Activated CD4-positive, alpha-beta T cell treated with anti-CD3 and anti-CD28 coated beads for 24 hours (primary cell): ENCODE measurements around the gene PRR19.

ENCODE experiments used
- DNase-seq, 2 donors: peaks; one replicate each; pipeline ENCODE4 v3.0.0-alpha.2; 2020; ENCODE audit warnings: low read depth in 2 of 2

The PRR19 gene

DNA sequence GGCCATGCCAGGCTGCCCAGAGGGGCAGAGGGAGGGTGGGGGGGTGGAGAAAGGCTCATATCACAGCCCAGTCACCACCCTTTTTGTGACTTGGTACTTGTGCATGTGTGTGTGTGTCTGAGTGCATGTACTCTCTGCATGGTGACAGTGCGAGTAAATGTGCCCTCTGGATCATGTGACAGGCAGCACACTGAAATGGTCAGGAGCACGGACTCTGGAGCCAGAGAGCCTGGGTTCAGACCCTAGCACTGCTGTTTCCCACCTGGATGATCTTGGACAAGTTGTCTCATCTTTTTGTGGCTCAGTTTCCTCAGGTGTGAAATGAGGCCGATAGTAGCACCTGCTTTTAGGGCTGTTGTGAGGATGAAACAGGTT lies 30.9 kb upstream of the PRR19 start:
- no peak for DNase-seq

DNA sequence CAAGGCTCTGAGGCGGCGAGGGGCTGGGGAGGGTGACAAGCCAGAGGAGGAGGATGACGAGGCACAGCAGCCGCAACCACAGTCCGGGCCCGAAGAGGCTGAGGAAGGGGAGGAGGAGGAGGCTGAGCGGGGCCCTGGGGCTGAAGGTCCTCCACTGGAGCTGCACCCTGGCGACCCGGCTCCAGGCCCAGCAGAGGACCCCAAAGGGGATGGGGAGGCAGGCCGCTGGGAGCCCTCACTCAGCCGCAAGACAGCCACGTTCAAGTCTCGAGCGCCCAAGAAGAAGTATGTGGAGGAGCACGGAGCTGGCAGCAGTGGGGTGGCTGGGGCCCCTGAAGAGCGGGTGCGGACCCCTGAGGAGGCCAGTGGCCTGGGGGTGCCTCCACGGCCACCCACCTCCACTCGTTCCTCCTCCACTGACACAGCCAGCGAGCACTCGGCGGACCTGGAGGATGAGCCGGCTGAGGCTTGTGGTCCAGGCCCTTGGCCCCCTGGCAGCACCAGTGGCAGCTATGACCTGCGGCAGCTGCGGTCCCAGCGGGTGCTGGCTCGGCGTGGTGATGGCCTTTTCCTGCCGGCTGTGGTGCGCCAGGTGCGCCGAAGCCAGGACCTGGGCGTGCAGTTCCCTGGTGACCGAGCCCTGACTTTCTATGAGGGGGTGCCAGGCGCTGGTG lies 29.9 kb upstream of the PRR19 start:
- DNase-seq, result no peak

DNA sequence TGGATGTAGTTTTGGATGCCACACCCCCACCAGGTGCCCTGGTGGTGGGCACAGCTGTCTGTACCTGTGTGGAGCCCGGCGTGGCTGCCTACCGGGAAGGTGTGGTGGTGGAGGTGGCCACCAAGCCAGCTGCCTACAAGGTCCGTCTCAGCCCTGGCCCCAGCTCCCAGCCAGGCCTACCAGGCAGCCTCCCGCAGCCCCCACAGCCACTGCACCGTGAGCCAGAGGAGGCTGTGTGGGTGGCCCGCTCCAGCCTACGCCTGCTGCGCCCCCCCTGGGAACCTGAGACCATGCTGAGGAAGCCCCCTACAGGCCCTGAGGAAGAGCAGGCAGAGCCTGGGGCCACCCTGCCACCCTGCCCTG lies 29.4 kb upstream of the PRR19 start:
- DNase-seq, result no peak

DNA sequence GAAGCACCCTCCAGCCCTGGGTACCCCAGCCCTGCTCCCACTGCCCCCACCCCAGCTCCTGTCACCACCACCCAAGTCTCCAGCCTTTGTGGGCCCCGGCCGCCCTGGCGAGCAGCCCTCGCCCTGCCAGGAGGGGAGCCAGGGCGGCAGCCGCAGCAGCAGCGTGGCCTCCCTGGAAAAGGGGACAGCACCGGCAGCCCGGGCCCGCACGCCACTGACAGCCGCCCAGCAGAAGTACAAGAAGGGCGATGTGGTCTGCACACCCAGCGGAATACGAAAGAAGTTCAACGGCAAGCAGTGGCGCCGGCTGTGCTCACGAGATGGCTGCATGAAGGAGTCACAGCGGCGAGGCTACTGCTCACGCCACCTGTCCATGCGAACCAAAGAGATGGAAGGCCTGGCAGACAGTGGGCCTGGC lies 28.9 kb upstream of the PRR19 start:
- no peak for DNase-seq

DNA sequence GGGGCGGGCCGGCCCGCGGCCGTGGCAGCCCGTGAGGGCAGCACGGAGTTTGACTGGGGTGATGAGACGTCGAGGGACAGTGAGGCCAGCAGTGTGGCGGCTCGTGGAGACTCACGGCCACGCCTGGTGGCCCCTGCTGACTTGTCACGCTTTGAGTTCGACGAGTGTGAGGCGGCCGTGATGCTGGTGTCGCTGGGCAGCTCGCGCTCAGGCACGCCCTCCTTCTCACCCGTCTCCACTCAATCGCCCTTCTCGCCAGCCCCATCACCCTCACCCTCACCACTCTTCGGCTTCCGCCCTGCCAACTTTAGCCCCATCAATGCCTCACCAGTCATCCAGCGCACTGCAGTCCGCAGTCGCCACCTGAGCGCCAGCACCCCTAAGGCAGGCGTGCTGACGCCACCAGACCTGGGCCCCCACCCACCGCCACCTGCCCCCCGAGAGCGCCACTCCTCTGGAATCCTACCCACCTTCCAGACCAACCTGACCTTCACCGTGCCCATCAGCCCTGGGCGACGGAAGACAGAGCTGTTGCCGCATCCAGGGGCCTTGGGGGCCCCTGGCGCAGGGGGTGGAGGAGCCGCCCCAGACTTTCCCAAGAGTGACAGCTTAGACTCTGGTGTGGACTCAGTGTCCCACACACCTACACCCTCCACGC lies 28.4 kb upstream of the PRR19 start:
- no peak for DNase-seq

DNA sequence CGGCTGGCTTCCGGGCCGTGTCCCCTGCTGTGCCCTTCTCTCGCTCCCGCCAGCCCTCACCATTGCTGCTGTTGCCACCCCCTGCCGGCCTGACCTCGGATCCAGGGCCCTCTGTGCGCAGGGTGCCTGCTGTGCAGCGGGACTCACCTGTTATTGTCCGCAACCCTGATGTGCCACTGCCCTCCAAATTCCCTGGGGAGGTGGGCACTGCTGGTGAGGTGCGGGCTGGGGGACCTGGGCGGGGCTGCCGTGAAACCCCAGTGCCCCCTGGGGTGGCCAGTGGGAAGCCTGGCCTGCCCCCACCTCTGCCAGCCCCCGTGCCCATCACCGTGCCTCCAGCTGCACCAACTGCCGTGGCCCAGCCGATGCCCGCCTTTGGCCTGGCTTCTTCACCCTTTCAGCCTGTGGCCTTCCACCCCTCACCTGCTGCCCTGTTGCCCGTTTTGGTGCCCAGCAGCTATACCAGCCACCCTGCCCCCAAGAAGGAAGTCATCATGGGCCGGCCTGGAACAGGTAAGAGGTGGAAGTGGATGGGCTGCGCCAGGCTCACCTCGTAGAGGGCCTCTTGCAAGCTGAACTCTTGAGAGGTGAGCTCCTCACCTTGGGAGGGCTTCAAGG lies 27.8 kb upstream of the PRR19 start:
- no peak for DNase-seq

DNA sequence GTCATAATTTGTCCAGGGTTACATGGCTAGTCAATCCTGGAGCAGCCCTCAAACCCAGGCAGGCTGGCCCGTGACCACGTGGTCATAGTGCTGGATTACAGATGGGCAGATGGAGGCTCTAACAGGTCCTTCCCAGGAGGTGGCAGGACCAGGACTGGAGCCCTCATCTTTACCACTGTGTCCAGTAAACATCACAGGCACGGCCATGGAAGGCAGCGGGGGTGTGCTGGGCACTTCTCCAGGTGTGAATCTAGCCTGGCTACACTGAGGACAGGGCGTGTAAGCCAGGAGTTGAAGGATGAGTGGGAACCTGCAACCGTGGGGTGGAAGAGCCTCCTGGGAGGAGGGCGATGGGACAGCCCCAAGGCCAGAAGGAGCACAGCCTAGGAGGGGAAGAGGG lies 26.8 kb upstream of the PRR19 start:
- no peak for DNase-seq

DNA sequence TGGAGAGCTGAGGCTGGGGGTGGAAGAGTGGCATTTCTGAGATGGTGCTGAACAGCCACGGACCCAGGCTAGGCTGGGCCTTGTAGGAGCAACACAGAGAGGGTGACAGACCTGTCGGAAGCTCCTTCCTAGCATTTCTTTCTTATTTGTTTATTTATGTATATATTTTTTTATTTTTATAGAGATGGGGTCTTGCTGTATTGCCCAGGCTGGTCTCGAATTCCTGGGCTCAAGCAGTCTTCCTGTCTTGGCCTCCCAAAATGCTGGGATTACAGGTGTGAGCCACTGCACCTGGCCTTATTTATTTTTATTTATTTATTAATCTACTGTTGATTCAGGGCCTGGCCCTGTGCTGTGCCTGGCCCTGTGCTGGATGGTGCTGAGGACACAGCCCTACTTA lies 26.4 kb upstream of the PRR19 start:
- DNase-seq, result no peak

DNA sequence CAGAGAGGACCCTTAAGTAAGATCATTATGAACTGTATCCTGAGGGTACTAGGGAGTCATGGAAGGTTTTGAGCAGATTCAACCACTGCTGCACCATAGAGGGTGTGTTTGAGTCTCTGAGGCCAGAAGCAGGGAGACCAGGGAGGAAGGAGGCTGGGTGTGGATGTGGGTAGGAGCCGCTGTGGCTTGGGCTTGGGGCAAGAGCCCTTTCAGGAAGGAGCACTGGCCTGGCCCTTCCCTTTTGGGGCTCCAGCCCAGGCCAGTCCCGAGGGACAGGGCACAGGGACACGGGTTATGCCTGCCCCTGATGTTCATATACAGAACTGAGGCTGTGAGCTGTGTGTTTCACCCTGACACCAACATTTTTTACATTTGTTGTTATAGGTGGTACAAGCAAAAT lies 25.6 kb upstream of the PRR19 start:
- no peak for DNase-seq

DNA sequence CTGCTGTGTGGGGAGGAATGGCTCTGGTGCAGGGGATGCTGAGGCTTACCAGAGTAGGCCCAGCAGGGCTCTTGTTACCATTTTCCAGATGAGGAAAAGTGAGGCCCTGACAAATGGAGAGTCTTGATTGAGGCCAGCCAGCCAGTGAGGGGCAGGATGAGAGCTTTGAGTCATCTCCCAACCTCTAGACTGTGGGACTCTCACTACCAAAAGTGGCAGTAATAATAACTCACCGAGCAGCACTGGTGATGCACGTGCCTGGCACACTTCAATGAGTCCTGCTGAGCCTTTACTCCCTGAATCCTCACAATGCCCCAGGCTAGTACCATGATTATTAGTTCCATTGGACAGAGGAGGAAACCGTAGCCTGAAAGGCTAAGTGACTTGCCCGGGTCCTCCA lies 25.1 kb upstream of the PRR19 start:
- DNase-seq, result no peak

DNA sequence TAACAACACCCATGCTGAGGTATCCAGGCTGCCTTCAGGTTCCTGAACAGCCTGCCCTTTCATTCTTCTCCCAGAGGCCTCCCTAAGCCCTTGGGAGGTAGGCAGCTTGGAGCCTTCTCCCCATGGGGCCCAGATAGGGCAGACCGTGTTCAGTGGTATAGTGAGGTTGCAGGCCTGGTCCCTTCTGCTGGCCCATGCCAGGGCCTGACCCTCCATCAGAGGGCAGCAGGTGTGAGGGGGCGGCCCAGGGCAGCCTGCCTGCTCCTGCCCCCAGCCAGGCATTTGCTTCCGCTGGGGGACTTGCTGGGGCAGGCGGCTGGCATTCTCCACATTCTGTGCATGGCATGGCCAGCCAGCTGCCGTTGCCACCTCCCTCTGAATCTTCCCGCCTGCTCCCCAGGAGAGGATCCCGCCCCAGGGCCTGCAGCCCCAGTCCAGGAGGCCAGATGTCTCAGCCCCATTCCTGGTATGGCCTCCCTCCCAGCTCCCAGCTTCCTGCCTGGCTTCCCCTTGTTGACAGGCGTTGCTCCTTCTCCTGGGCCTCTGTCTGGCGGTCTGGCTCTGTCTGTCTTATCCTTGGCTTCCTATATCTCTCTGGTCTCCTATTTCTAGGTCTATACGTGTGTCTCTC lies 24.0 kb upstream of the PRR19 start:
- no peak for DNase-seq

DNA sequence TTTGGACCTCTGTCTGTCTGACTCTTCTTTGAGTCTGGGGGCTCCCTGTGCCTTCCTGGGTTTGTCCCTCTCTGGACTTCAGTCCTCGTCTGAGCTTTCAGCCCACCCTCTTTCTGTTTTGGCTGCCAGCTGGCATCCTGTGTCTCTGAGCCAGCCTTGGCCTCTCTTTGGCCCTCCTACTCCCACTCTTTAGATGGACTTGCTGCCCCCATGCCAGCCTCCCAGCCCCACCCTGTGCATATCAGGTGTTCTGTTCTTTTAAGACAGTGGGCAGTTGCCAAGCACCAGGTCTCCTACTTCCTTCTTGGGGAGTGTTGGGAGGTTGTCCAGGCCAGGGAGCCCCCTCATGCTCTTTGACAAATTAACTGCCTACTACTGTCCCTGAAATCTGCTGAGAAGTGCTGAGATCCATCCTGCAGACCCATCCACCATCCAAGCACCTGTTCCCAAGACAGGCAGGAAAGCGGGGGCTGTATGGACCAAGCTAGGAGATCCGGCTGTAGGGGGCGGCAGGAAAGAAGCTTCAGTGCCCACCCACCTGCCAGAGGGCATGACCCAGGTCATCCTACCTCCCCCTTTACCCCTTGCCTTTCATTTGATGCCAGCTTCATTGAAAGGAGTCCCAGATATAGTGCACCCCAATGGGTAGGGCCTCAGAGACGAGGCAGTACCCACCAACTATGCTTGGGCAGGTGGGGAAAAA lies 23.3 kb upstream of the PRR19 start:
- DNase-seq, result no peak

DNA sequence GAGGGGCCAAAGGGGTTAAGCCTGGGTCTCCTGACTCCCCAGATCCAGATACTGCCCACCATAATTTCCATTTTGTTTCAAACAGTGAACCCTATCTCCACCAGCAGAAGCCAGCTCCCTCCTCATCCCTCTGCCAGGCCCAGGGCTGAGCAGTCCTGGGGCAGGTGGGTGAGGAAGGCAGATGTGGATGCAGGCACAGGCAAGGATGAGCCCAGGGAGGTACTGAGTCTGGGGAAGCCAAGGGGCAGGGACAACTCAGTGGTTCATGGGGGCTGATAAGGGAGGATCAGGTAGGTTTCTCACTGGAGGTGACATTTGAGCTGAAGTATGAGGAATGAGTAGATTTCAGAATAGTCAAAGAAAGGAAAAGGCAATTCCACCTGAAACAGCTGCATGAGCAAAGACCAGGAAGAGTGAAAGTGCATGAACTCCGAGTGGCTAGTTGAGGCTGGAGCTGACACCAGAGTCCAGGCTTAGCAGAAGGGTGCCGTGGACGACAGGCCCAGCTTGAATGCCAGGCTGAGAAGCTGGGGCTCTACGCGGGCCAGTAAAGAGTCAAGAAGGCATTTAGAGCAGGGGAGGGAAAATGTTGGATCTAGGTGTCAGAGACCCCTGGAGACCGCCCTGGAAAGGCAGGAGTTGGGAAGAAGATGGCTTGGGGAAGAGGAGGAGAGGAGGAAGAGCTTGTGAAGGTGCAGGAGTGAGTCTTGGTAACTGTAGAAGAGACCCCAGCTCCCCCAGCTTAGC lies 22.6 kb upstream of the PRR19 start:
- DNase-seq, result no peak

DNA sequence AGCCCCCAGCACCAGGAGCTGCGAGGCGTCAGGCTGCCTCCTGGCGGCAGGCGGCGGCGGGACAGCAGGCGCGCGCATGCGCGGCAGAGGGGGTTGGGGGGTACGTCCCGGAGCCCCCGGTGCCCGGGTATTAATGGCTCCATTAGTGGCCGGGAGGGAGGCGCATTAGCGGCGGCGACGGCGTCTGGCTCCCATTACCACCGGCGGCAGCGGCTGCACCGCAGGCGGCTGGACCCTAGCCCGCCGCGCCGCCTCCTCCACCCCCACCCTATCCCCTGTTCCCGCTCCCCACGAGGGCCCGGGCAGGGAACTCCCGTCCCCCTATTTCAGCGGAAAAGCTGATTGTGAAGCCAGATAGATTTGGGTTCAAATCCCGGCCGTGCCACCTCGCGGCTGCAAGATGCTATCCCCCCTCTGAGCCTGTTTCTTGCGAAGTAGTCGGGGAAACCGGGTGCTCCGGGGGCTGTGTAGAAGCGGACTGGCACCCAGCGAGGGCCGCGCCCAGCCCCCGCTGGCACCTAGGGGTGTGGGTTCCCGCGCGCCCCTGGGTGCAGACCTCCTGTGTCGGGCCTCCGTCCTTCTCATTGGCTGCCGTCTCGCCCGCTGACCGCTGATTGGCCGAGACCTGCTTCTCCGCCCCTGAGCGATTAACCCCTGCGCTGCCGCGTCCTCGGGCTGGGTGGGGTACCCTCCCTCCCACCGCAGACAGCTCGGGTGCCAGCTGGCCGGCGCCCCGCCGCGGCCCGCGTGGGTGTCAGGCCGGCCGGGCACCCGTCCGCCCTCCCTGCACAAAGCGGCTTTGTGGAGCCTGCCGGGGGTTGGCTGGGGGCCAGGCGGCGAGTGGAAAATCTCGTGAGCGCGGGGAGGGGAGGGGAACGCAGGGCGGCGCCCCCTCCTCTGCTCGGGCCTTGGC lies 21.8 kb upstream of the PRR19 start:
- DNase-seq, result peak; percentile 76 to 86

DNA sequence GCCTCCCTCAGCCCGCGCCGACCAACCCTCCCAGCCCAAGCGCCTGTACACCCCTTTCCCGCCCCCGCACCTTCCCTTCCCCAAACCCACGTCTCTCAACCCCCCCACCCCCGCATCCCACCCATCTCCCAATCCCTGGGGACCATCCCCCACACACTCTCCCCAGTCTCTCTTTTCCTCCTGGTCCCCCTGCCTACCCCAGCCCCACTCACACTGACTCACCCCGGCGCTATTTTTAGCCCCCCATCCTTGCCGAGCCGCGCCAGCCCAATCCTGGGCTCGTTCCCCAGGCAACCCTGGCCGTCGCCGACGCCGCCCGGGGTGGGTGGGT lies 21.2 kb upstream of the PRR19 start:
- no peak for DNase-seq

DNA sequence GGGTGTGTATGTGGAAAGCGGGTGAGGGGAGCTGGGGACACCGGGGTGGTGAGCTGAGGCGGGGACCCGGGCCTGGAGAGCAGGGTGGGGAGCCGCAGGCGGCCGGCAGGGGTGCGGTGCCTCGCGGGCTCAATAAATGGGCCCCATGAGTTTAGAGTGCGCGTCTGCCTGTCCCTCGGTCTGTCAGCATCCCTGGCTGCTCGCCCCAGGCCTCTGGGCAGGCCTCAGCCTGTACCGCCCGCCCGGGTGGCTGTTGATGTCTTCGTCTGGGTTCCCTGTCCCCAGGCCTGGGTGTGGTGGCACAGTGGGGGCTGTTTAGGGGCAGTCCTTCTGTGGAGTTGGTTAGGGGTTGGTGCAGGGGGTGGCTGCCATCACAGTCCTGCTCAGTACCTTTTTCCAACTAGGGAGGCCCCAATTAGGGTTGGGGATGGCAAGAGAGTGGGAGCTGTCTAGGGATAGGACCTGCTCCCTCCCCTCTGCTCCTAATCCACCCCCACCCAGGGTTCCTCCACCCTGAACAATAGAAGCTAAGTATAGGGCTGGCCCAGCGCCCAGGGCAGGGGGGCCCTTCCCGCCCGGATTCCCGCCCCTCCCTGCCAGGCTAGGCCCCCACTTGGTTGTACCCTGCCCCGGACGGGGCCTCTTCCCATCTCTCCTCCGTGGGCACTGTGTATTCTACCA lies 20.6 kb upstream of the PRR19 start:
- DNase-seq, result no peak

DNA sequence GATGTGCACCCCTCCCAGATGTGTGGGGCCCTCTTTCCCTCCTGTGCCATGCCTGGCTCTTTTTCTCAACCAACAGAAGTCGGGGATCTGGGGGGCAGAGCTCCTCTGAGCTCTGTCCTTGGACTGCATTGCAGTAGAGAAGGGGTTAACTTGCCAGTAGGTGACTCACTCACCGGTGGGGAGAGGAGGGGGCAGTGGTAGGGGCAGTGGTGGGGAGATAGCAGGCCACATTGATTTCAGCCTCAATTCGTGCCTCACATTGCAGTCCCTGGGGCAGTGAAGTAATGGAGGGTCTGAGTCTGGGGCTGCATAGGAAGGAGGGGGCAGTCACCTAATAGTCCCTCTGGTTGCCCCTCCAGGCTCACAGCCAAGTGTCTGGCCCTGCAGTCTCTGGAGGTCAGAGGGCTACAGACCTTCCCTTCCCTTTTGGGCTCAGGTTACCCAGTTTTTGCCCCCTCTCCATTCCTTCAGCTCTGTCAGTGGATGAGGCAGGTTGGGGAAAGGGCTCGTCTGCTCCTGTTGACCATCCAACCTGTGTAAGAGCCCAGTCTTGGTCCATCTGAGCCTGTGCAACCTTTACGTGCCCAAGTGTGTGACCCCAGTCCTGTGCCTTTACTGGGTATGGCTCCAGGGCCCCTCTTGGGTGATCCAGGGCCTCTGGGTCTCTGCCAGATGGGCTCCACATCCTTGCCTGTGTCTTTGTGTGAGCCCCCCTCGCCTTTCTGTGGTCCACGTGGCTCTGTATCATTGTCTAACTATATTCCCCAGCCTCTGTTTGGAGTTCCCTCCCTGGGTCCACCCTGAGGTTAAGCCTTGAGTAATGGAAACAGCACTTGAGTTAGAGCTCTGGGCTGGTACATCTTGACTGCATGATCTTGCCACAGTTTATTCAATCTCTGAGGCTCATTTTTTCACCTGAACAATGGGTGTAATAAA lies 19.8 kb upstream of the PRR19 start:
- DNase-seq, result no peak

DNA sequence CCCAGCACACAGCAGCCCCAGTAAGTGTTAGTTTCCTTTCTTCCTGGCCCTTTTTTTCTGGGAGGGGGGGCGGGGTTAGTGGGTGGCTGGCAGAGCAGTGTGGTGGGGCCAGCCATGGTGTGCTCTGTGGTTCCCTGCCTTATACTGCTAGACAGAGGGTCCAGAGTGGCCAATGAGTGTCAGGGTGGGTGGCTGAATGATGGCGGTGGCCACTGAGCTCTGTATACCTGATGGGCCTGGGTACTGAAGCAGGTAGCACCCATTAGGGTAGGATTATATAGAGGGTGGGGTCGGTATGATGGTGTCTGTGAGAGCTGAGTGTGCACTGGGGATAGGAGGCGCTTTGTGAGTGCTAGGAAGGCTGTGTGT lies 19.1 kb upstream of the PRR19 start:
- DNase-seq, result no peak
